HG03025 (cell line): ENCODE data around the gene GAPT.

Source experiments
- ATAC-seq: cut with Tn5 transposase; IDR thresholded peaks from one replicate; pipeline ENCODE4 v1.9.1; 2021; ENCODE audit warnings: mild to moderate bottlenecking, moderate library complexity; ENCODE audit not compliant: unreplicated experiment, low FRiP score

GAPT gene

DNA sequence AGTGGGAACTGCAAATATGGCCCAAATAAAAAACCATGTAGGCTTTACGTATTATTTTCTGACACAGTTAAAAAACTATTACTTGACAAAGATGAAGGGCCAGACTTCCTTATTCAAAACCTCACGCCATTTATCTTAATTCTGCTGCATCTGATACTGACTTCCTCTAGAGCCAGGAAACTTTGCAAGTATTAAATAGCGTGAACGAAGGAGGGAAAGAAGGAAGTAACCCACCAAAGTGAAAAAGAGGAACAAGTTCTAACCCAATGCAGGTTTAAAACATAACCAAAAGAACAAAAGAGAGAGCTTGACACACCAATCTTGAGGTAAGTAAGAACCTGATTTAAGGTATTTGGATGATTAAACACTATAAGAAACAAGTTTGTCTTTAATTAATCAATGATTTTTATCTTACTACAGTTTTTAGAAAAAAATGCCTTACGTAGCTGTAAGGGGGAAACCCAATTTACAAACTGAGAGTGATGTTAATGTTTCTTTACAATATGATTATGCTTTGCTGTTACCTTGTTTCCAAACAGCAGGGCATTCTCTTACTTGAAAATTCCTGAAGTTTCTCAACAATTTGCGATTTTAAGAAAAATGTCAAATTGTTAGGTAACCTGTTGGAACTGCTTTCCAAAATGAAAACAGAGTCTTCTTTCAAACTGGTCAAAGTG, at the start of gene GAPT:
TSS of gene GAPT (plus strand) at position 220 of the 677 bp plus-strand sequence. CDS start 3,102 bp downstream, outside the sequence.
- peak; percentile 71 for ATAC-seq

DNA sequence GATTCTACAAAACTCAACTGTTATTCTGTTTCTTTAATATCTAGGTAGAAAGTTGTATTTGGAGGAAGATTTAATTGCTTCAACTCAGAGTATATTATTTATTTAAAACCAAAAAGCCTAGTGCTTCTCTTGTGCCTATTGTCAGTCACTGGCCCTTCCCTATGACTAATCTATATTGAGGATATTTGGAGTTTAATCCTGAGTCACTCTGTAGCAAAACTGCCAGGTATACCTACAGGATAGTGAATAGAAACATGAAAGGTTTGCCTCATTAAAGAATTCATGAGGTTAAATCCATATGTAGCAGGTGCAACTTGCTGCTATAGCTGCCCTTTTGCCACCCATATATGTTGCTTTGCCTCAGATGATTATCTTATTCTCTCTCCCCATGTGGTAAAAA, 46.4 kb upstream of the GAPT start:
- no peak for ATAC-seq

DNA sequence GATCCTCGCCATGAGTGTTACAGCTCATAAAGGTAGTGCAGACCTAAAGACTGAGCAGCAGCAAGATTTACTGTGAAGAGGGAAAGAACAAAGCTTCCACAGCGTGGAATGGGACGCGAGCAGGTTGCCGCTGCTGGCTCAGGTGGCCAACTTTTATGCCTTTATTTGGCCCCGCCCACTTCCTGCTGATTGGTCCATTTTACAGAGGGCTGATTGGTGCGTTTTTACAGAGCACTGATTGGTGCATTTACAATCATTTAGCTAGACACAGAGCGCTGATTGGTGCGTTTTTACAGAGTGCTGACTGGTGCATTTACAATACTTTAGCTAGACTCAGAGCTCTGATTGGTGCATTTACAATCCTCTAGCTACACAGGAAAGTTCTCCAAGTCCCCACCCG, 45.2 kb upstream of the GAPT start:
- ATAC-seq: no peak

DNA sequence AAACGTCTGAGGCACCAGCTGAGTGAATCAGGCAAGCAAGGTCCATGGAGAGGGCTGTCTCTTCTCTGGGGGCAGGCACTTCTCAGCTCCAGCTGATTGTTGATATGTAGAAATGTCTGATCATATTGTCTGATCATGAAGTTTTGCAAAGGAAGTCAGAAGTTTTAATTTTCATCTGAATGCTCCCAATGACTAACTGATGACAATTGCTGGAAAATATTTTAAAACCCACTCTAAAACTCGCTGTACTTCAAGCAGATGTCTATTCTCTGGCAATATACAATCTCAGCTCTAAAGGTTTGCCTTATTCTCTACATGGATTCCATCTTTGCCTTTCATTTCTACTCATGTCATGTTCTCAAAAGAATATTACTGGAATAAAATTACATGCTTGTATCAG, 44.0 kb upstream of the GAPT start:
- no peak for ATAC-seq

DNA sequence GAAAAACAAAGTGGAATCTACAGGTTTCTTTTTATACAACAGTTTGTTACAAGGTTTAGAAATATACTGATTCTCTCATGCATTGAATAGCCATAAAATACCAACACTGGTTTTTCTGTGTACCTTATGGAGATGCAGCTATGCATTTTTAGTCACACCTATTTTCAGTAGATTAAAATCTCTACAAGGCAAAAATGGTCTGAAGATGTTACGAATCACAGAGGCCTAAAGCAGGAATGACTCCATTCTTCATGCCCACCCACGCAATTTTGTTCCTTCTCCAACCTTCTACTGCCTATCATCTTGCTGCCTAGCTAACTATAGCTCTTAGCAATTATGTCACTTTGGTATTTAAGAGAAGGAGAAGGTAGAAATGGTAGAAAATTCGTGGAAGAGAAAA, 41.2 kb upstream of the GAPT start:
- ATAC-seq: no peak

DNA sequence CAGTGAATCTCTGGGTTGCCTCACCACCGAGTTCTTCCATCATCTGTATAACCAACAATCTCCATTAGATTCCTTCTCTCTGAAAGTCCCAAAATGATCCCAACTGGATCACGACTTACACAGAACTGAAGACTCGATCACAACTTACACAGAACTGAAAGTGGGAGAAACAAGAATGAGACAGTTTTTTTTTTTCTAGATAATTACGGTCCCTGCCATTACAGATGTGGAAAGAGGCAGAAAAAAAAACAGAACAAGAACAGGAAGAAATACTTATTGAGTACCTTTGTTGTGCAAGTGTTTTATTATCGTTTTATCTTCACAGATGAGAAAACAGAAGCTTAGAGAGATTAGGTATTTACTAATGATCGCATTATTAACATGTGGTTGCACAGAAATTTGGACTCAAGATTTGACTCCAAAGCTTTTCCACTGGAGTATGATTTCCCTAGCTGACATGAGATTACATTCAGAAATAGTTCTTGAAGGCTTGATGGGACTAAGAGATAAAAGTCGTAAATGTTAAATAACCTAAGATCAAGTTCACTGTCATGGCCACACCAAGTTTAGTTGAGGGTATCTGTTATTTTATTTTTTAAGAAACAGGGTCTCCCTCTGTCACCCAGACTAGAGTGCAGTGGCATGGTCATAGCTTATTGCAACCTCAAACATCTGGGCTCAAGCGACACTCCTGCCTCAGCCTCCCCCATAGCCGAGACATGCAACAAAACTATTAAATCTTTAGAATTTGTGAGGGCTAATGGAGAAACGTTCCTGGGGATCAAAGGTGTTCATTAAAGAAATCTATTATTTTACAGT, 40.2 kb upstream of the GAPT start:
- ATAC-seq: no peak

DNA sequence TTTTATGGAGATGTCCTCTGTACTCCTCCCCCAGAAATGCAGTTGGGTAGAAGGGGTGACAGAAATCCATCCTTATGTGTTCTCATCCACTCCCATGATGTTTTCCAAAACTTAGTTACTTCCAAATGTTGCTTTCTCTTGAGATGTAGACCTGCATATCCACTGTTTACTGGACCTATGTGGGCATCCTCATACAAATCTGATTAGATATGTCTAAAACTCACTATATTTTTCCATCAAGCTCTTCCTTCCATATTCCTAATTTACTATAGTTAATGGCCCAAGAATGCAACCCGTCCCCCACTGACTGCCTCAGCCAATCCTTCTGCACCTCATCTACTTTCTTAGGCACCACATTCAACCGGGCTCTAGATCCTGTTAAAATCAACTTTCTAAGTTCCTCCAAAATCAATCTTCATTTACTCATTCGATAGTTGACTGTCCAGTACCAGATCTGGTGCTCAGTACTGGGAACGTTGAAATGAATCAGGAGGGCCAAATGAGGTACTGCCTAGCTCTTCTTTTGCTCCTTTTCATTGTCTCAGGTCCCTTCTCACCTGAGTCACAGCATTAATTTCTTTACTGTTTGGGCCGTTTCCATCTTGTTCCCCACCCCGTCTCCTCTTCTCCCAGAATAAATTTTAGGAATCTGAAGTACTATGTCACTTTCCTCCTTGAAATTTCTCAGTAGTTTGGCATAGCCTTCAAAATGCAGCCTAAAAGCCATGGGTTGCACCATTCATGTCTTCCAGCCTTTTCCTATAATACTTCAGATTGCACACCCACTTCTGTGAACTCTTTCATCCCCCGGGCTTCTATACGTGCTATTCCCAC, 39.3 kb upstream of the GAPT start:
- no peak for ATAC-seq

DNA sequence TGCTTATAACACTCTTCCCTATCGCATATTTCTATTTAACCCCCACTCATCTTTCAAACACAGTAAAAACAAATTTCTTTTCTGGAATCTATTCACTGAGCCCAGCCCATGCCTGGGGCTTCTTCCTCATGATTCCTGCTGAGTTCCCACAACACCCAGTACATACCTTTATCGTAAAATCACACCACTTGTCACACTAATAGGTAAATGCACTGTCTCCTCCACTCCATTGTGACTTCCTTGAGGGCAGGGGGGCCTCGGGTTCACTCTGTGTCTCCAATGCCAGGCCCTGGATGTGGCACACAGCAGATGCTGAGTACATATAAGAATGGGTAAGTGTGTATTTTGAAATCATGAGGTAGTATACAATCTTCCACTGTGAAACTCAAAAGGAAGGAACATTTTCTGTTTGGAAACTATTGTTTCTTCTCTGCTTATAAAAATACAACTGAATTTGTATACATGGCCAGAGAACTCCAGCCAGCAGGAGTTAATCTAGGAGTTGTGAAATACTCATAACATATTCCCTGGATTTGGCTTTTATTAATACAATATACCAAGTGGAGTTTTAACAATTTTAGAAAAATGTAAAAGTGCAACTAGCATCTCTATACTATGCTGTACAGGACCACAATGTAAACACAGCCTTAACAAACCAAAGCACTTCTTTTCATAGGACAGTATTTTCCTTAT, 38.5 kb upstream of the GAPT start:
- no peak for ATAC-seq

DNA sequence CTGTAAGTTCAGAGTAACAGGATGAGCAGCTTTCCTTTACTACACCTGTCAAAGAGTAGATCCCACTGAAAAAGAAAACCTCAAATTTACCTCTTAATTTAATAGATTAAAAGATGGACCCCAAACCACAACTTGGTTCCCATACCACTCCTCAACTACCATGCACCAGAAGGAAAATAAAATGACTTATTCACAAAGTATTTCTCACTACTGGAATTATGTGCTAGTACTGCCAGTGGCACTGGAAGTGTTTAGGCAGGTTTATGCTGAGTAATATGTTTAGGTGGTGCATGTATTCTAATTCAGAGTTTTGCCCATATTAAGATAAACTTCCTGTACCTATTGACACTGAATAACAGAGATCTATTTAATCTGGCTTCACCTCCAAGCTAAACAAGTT, 37.9 kb upstream of the GAPT start:
- no peak for ATAC-seq

DNA sequence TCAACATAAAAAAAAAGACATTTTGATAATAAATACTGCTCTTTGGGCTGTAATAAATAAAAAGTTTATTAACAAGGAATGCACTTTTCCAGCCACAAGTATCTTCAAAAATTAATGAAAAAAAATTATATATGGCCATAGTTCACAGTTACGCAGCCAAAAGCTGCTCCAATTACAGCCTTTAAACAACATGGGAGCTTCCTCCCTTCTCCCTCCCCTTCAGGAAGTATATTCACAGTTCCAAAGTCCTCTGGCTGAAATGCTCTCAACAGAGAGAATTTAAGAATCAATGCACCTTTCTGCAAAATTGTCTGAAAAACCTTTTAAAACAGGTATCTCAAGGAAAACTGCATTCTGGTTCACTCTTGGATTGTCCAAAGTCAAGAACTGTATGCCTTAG, 37.2 kb upstream of the GAPT start:
- no peak for ATAC-seq

DNA sequence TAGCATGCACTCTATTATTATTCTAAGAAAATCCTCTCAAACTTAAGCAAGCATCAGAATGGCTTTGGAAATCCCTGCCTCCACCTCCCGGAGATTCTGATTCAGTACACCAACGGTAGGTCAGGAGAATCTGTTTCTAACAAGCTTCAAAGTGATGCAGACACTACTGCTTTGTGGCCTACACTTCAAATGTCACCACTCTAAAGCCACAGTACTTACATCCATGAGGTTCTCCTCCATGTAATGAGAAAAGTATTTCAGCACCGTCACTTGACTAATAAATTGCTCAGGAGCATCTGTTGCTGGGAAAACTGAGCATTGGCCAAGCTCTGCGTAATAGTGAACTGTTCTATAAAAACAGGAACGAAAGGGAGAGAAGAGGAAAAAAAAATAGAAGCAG, 36.2 kb upstream of the GAPT start:
- no peak for ATAC-seq

DNA sequence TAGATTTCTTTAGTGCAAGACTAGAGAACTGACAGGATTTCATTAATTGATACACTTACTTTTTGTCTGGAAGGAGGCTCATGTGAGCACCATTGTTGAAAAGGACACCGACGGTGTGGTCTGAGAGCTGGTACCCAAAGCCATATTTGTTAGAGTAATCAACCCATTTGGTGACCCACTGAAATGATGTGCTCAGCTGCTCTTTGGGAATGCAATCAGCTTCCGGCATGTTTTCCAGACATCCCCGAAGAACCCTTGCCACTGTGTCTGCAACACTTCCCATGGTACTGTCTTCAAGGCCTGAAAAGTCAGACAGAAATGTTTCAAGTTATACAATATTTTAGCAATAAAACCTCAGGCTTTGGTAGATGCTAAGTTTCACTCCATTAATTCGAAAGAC, 35.8 kb upstream of the GAPT start:
- ATAC-seq: no peak

DNA sequence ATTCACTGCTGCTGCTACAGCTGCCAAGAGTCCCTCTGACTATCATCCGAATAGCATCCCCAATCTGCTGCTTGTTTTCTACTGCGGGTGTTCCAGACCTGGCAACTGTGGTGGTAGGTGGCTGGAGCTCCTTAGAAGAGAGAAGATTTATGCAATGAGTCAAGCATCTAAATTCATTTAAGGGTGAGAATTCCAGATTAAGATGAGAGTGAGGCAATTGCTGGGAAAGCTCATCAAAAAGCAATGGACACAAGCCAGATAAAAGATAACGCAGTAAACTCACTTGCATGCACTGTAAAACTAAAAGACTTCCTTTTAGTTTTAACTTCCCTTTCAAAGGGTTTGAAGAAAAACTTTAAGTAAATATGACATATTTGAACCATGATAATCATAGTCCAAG, 35.2 kb upstream of the GAPT start:
- ATAC-seq: no peak

DNA sequence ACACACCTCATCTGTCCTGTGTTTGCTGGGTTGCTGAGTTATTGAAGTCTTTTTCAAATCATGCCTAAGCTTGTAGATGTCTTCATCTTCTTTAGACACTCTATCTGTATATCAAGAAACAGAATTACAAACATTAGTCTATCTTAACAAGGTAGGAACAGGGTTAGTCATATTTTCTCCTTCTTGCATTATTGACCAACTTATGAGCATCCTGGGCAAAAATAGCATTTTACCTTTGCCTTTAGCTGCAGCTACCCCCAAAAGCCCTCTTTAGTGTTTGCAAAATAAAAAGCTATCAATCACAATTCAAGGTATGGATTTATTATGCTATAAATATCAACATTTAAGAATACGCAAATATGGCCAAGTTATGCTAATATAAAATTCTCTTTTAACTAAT, 34.7 kb upstream of the GAPT start:
- ATAC-seq: no peak

DNA sequence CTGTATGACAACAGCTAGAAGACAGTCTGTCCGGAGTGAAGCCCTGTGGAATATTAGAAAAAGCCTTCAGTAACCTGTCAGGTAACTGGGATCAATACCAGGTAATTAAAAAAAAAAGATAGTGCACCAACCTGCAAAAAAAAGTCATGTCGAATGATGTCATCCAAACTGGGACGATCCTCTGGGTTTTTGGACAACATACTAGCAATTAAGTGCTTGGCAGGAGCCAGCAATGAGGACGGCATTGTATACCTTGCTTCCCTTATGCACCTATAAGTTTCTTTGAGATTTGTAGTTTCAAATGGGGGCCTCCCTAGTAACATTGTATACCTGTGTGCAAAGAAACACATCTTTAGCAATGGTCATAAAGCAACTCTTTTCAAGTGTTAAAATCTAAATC, 34.2 kb upstream of the GAPT start:
- no peak for ATAC-seq

DNA sequence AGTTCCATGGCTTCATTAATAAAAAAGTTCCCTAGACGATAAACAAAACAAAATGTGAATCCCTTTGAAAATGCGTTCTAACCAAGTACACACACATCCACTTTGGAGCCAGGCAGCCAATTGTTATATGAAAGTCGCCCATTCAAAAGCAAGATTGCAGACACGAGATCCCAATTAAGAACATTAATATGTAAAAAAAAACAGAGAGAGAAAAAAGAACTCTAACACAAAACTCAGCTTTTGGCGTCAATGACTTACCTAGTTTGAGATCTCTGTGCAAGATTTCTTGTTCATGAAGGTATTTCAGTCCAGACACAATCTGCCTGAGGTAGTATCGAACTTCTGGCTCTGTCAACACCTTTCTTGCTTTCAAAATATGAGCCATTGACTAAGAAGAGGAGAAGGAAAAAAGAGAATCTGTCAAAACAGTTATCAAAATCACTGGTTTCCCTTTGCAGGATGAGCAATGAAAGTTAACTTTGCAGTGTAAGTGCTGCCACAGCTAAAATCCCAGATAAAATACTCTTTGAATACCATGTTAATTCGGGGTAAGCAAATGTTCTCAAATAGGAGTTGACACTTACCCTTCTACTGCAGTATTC, 33.0 kb upstream of the GAPT start:
- ATAC-seq: no peak

DNA sequence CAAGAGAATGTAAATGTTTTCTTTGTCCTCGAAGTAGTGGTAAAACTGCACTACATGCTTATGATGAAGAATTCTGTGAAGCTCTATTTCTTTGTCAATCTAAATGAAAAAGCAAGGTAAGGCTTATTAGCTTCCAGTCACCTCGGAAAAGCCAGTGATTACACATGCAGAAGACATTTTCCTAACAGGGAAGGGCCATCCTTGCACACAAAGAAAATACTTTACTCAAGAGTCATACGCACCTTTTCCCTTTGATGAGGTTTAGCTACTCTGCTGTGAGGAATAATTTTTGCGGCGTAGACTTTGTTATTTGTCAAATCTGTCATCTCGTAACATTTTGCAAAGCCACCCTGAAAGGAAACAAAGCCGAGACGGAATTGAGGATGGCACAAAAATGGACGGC, 32.5 kb upstream of the GAPT start:
- no peak for ATAC-seq

DNA sequence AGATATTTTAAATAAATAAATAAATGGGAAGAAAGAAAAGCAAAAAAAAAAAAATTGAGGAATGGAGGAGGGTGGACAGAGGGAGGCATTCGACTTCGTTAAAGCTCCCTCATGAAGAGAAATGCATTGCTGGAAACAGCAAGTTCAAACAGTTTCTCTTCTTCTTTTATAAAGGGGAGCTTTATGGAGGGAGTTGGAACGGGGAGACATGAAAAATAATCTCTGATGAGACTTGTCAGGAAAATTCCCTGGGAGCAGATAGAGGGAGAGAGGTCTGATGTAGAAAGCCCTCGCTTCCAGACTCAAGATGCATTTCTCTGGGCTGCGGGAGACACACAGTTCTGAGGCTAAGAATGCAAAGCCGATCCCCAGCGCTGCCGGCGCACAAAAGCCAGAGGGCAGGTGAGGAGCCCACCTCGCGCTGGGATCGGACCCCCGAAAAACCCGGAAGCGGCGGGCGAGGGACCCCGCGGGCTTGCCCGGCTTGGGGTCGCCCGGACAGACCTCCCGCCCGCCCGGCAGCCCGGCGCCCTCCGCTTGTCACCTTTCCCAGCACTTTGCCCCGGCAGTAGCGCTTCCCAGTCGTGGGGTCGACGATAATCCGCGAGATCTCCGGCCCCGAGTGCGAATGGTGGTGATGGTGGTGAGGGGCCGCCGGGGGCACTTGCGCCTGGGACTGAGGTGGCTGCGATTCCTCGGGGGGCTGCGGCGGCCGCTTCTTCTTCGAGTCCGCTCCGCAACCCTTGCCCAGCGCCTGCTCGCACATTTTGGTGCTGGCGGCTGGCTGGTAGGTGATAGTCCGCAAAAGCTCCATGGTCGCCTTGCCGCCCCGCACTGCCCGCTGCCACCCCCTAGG, 31.9 kb upstream of the GAPT start:
- no peak for ATAC-seq

DNA sequence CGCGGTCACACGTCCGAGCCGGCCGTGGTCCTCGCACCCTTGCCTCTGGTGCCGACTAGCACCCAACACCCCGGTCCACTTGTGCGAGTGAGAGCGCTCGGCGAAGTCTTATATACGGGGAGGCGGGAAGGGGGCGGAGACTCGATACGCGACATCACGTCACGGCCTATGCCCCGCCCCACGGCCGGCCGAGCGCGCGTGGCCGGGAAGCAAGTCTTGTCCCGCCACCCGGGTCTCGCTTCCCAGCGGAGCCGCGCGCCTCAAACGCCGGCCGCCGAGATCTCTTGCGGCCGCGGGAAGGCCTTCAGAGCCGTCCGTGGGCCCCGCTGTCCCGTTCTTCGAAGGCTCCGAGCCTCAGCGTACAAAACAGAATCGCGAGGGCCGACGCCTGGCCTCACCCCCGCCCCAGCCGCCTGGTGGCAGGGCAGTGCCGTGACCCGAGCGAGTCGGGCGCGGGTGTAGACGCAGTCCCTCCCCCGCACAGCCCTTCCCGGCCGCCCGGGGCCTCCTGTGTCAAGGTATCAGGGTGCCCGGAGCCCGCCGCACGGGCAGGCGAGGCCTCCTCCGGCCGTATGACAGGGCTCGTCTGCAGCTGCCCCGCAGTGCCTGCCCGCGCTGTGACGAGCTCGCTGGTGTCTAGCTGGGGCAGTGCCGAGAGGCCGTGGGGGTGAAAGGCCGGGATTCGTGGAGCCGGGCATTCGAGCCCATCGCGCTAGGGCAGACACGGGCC, 31.1 kb upstream of the GAPT start, which contains the start of gene PLK2:
TSS of gene PLK2 (minus strand) at position 85 of the 730 bp plus-strand sequence. CDS start 127 bp downstream, outside the sequence.
- ATAC-seq: peak; percentile 76
